AG08395 (cell line): ENCODE data around the gene PTPRA.
A peak's percentile ranks its signal among the peaks of the same experiment; 100 is the strongest.
"Not testable (repeated sequence)": the region's sequence is repeated elsewhere in the genome, so short reads cannot be mapped to it uniquely, and the experiment has no call there.

Experiments used
- DNase-seq: peaks from one replicate; pipeline ENCODE4 v3.0.0; 2012; ENCODE audit warnings: mixed read lengths, low spot score

The PTPRA gene

GRCh38 chr20:2873010-2873746 lies at the start of gene PTPRA:
Gene PTPRA (plus strand): TSS chr20:2873481. CDS start chr20:2964278, 90,797 bp downstream.
- peak; percentile 96 for DNase-seq

GRCh38 chr20:2825761-2826160 lies 47.5 kb upstream of the PTPRA start:
- no peak for DNase-seq

GRCh38 chr20:2826655-2827054 lies 46.6 kb upstream of the PTPRA start:
- DNase-seq, result no peak

GRCh38 chr20:2829376-2829775 lies 43.9 kb upstream of the PTPRA start:
- DNase-seq, result no peak

GRCh38 chr20:2831206-2831605 lies 42.1 kb upstream of the PTPRA start:
- not testable (repeated sequence) for DNase-seq

GRCh38 chr20:2833761-2834160 lies 39.5 kb upstream of the PTPRA start:
- no peak for DNase-seq

- no peak for DNase-seq
Observed at GRCh38 chr20:2834401-2835110, 38.7 kb upstream of the PTPRA start.

- DNase-seq, result no peak
Observed at GRCh38 chr20:2835331-2835796, 37.9 kb upstream of the PTPRA start.

GRCh38 chr20:2836035-2836434 lies 37.2 kb upstream of the PTPRA start:
- DNase-seq, result no peak

- no peak for DNase-seq
Observed at GRCh38 chr20:2837221-2837960, 35.9 kb upstream of the PTPRA start.

GRCh38 chr20:2838170-2838797 lies 35.0 kb upstream of the PTPRA start:
- no peak for DNase-seq

- no peak for DNase-seq
Observed at GRCh38 chr20:2838847-2839671, 34.2 kb upstream of the PTPRA start.

- no peak for DNase-seq
Observed at GRCh38 chr20:2839732-2840137, 33.5 kb upstream of the PTPRA start.

GRCh38 chr20:2840138-2840966 lies 32.9 kb upstream of the PTPRA start, which contains the start of the genes PCED1A and VPS16:
Gene PCED1A (minus strand): TSS chr20:2840655. CDS start chr20:2839912, 743 bp downstream.
Gene VPS16 (plus strand): TSS chr20:2840745. CDS start chr20:2840775, 30 bp downstream.
- DNase-seq, result peak; percentile 97

- peak; percentile 79 for DNase-seq
Observed at GRCh38 chr20:2840967-2841531, 32.2 kb upstream of the PTPRA start.

- no peak for DNase-seq
Observed at GRCh38 chr20:2845607-2846006, 27.7 kb upstream of the PTPRA start.

- DNase-seq, result no peak
Observed at GRCh38 chr20:2846698-2847097, 26.6 kb upstream of the PTPRA start.

- no peak for DNase-seq
Observed at GRCh38 chr20:2847802-2848201, 25.5 kb upstream of the PTPRA start.

GRCh38 chr20:2849529-2849928 lies 23.8 kb upstream of the PTPRA start:
- no peak for DNase-seq

- DNase-seq, result no peak
Observed at GRCh38 chr20:2851086-2851485, 22.2 kb upstream of the PTPRA start.
